ENCODE measurements around the gene SLC23A1.
A peak's percentile ranks its signal among the peaks of the same experiment; 100 is the strongest.

SLC23A1 gene

GRCh38 chr5:139386050-139386438 lies 2.9 kb upstream of the SLC23A1 start:
- Histone ChIP-seq H3F3A (ENCODE audit: low read depth) (peaks cover 3% of the 10 kb centered on the region; the same call in 1 of the 2 replicates), H3K27me3 (ENCODE audit: insufficient read depth, low read length, poor library complexity, severe bottlenecking) (peaks cover 8% of the 10 kb centered on the region), H3K9me3 (ENCODE audit: insufficient read depth, low read depth, low read length) (no peaks in the 10 kb centered on the region), H3K36me3 (ENCODE audit: insufficient read depth, low read length) (peaks cover 7% of the 10 kb centered on the region; the same call in 1 of the 2 replicates), H2AFZ (ENCODE audit: low read length) (no peak overlapping the region), H3K4me2 (ENCODE audit: low read depth, low read length, poor library complexity, severe bottlenecking) (peak overlapping the region; percentile 87), H3K79me2 (ENCODE audit: insufficient read depth, low read length) (peaks cover 68% of the 10 kb centered on the region), H3K4me1 (ENCODE audit: insufficient read depth, low read length, poor library complexity, severe bottlenecking) (peaks cover 65% of the 10 kb centered on the region), H3K9me2 (replicated peaks; ENCODE audit: low read depth, low read length) (no peaks in the 10 kb centered on the region), H4K20me1 (ENCODE audit: insufficient read depth, low read length, poor library complexity, severe bottlenecking) (peaks cover 45% of the 10 kb centered on the region), H3K4me3 (ENCODE audit: low read length, poor library complexity, severe bottlenecking) (peak overlapping the region; percentile 96), H3K9ac (ENCODE audit: low read depth, low read length, poor library complexity, severe bottlenecking) (peak overlapping the region; percentile 99)
- no peak for TF ChIP-seq CTCF (conservative IDR thresholded peaks at IDR 0.05; ENCODE audit: low read length)
- TF ChIP-seq EZH2phosphoT487 (IDR thresholded peaks at IDR 0.05; ENCODE audit: borderline replicate concordance): no peak

- peaks cover 58% of the 10 kb centered on the region for H3K4me1 ChIP-seq (ENCODE audit: insufficient read depth, low read length, poor library complexity, severe bottlenecking)
- peaks cover 3% of the 10 kb centered on the region; the same call in 1 of the 2 replicates for H3F3A ChIP-seq (ENCODE audit: low read depth)
- H3K4me3 ChIP-seq (ENCODE audit: low read length, poor library complexity, severe bottlenecking): peak overlapping the region; percentile 96
- TF ChIP-seq CTCF (conservative IDR thresholded peaks at IDR 0.05; ENCODE audit: low read length): peak; percentile 28
- TF ChIP-seq EZH2phosphoT487 (IDR thresholded peaks at IDR 0.05; ENCODE audit: borderline replicate concordance): no peak
- peaks cover 8% of the 10 kb centered on the region for H3K27me3 ChIP-seq (ENCODE audit: insufficient read depth, low read length, poor library complexity, severe bottlenecking)
- peak overlapping the region; percentile 99 for H3K9ac ChIP-seq (ENCODE audit: low read depth, low read length, poor library complexity, severe bottlenecking)
- peaks cover 45% of the 10 kb centered on the region for H4K20me1 ChIP-seq (ENCODE audit: insufficient read depth, low read length, poor library complexity, severe bottlenecking)
- peak overlapping the region; percentile 87 for H3K4me2 ChIP-seq (ENCODE audit: low read depth, low read length, poor library complexity, severe bottlenecking)
- no peaks in the 10 kb centered on the region for H3K9me2 ChIP-seq (replicated peaks; ENCODE audit: low read depth, low read length)
- peaks cover 61% of the 10 kb centered on the region for H3K79me2 ChIP-seq (ENCODE audit: insufficient read depth, low read length)
- no peak overlapping the region for H2AFZ ChIP-seq (ENCODE audit: low read length)
- peaks cover 7% of the 10 kb centered on the region; the same call in 1 of the 2 replicates for H3K36me3 ChIP-seq (ENCODE audit: insufficient read depth, low read length)
- H3K9me3 ChIP-seq (ENCODE audit: insufficient read depth, low read depth, low read length): no peaks in the 10 kb centered on the region
Observed at GRCh38 chr5:139385061-139386049, 2.3 kb upstream of the SLC23A1 start.

DNA sequence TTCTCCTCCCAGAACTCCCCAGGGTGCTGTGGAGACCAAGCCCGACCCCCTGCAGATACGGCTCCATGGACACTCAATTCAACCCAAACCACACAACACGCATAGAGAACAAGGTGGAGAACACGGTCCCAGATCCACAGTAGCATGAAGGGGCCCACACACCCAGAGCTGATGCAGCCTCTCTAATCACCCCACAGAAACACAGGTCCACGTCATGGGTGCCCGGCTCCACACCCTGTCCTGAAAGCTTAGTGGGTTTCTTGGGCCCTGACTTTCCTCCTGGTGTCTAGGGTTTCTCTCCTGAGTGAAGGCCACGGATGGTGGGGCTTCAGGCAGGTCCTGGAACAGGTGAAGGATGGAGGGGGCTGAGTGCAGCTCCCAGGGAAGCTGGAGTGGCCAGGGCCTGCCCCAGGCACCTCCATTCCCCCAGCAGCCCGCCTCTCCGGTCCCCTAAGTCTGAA lies 1.5 kb upstream of the SLC23A1 start:
- H3K79me2 ChIP-seq (ENCODE audit: insufficient read depth, low read length): peaks cover 54% of the 10 kb centered on the region
- H3K4me1 ChIP-seq (ENCODE audit: insufficient read depth, low read length, poor library complexity, severe bottlenecking): peaks cover 56% of the 10 kb centered on the region
- peaks cover 45% of the 10 kb centered on the region for H4K20me1 ChIP-seq (ENCODE audit: insufficient read depth, low read length, poor library complexity, severe bottlenecking)
- H3K36me3 ChIP-seq (ENCODE audit: insufficient read depth, low read length): peaks cover 7% of the 10 kb centered on the region; the same call in 1 of the 2 replicates
- H3K4me2 ChIP-seq (ENCODE audit: low read depth, low read length, poor library complexity, severe bottlenecking): peak overlapping the region; percentile 87
- peak overlapping the region; percentile 96 for H3K4me3 ChIP-seq (ENCODE audit: low read length, poor library complexity, severe bottlenecking)
- H3K9me3 ChIP-seq (ENCODE audit: insufficient read depth, low read depth, low read length): no peaks in the 10 kb centered on the region
- TF ChIP-seq CTCF (conservative IDR thresholded peaks at IDR 0.05; ENCODE audit: low read length) (no peak), EZH2phosphoT487 (IDR thresholded peaks at IDR 0.05; ENCODE audit: borderline replicate concordance) (no peak)
- peaks cover 3% of the 10 kb centered on the region; the same call in 1 of the 2 replicates for H3F3A ChIP-seq (ENCODE audit: low read depth)
- no peaks in the 10 kb centered on the region for H3K9me2 ChIP-seq (replicated peaks; ENCODE audit: low read depth, low read length)
- H2AFZ ChIP-seq (ENCODE audit: low read length): no peak overlapping the region
- H3K9ac ChIP-seq (ENCODE audit: low read depth, low read length, poor library complexity, severe bottlenecking): peak overlapping the region; percentile 99
- H3K27me3 ChIP-seq (ENCODE audit: insufficient read depth, low read length, poor library complexity, severe bottlenecking): peaks cover 8% of the 10 kb centered on the region

Data from Loucy (cell line).